Lower leg skin (tissue), 3 donors: Measurements from ENCODE around the gene RASSF4.

Source experiments
- CTCF ChIP-seq, 3 donors: fragments of 450-650 bp; IDR thresholded peaks; one replicate each; pipeline ENCODE4 v1.5.1; 2016; ENCODE audit warnings: antibody characterized with exemption in 3 of 3, mild to moderate bottlenecking in 3 of 3, moderate library complexity in 2 of 3
- POLR2A ChIP-seq, 2 donors: fragments of 450-650 bp; IDR thresholded peaks; one replicate each; pipeline ENCODE4 v1.6.1; 2016 to 2017; ENCODE audit warnings: antibody characterized with exemption in 2 of 2, mild to moderate bottlenecking in 1 of 2, moderate library complexity in 1 of 2

DNA sequence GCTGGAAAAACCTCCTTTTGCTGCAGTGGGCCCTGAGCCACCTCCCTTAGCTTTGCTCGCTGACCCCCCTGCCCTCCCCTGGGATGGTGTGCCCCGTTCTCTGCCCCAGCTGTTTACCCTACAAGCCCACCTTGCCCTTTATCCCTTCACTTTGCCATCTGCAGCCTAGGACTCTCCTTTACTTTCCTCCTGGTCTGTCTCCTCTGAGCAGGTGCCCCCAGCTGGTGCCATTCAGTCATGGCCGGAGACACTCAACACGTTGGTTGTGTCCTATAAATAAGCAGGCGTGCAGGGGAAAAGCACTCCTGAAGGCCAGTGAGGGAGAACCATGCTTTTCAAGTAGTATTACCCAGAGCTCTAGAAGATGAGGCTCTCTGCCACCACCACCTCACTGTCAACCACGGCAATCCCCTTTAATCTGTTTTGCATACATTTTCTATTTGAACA lies 6.1 kb downstream of the RASSF4 start:
- TF ChIP-seq POLR2A (IDR thresholded peaks at IDR 0.05) (no peak), CTCF (IDR thresholded peaks at IDR 0.05) (no peak)
